Measurements from ENCODE around the gene TRIM3.

Gene TRIM3

GRCh38 chr11:6437423-6437822, 36.3 kb downstream of the TRIM3 start:
- no peak for FAIRE-seq

- no peak for FAIRE-seq
Measured at GRCh38 chr11:6433998-6434660, 39.6 kb downstream of the TRIM3 start.

GRCh38 chr11:6431861-6432260, 41.9 kb downstream of the TRIM3 start:
- FAIRE-seq = no peak

GRCh38 chr11:6427516-6427915, 46.2 kb downstream of the TRIM3 start:
- FAIRE-seq = no peak

GRCh38 chr11:6420677-6421076, 53.1 kb downstream of the TRIM3 start:
- no peak for FAIRE-seq

GRCh38 chr11:6419009-6419631, 54.6 kb downstream of the TRIM3 start, which contains the start of gene APBB1:
Gene APBB1 (minus strand): TSS chr11:6419094. CDS start chr11:6411347, 7,747 bp downstream.
- no peak for FAIRE-seq

- no peak for FAIRE-seq
Measured at GRCh38 chr11:6418557-6419008, 55.2 kb downstream of the TRIM3 start.

GRCh38 chr11:6417907-6418556, 55.7 kb downstream of the TRIM3 start:
- no peak for FAIRE-seq

- no peak for FAIRE-seq
Measured at GRCh38 chr11:6415797-6416196, 57.9 kb downstream of the TRIM3 start.

- FAIRE-seq = no peak
Measured at GRCh38 chr11:6414874-6415328, 58.8 kb downstream of the TRIM3 start.

GRCh38 chr11:6413791-6414201, 59.9 kb downstream of the TRIM3 start:
- FAIRE-seq = no peak

GRCh38 chr11:6411594-6412031, 62.1 kb downstream of the TRIM3 start:
- no peak for FAIRE-seq

- no peak for FAIRE-seq
Measured at GRCh38 chr11:6410695-6411430, 62.9 kb downstream of the TRIM3 start.

GRCh38 chr11:6406370-6406769, 67.4 kb downstream of the TRIM3 start:
- FAIRE-seq = no peak

- no peak for FAIRE-seq
Measured at GRCh38 chr11:6405846-6406245, 67.9 kb downstream of the TRIM3 start.

GRCh38 chr11:6405052-6405667, 68.6 kb downstream of the TRIM3 start:
- FAIRE-seq = no peak

- FAIRE-seq = no peak
Measured at GRCh38 chr11:6404342-6405051, 69.2 kb downstream of the TRIM3 start.

GRCh38 chr11:6403539-6403938, 70.2 kb downstream of the TRIM3 start:
- no peak for FAIRE-seq

- FAIRE-seq = no peak
Measured at GRCh38 chr11:6402561-6402981, 71.2 kb downstream of the TRIM3 start.

GRCh38 chr11:6402061-6402470, 71.7 kb downstream of the TRIM3 start:
- no peak for FAIRE-seq

- FAIRE-seq = no peak
Measured at GRCh38 chr11:6401464-6401863, 72.3 kb downstream of the TRIM3 start.

Data from endometrium (tissue), 2 donors.